ENCODE data around the gene SLC2A3.
"Not testable (repeated sequence)": the region's sequence is repeated elsewhere in the genome, so short reads cannot be mapped to it uniquely, and the experiment has no call there.

The SLC2A3 gene

GRCh38 chr12:7934889-7935492 lies 996 bp downstream of the SLC2A3 start:
- Histone ChIP-seq H3K4me1 (ENCODE audit: low read depth, poor library complexity, severe bottlenecking) (peaks cover 19% of the 10 kb centered on the region), H4K20me1 (ENCODE audit: insufficient read depth) (no peaks in the 10 kb centered on the region), H3K79me2 (ENCODE audit: insufficient read depth, low read depth) (no peaks in the 10 kb centered on the region), H3K4me2 (peak overlapping the region; percentile 91; the same call in 1 of the 2 replicates), H3K36me3 (ENCODE audit: insufficient read depth) (no peaks in the 10 kb centered on the region), H2AFZ (ENCODE audit: low read depth) (no peak overlapping the region), H3K4me3 (IDR thresholded peaks at IDR 0.05; ENCODE audit: insufficient read depth, low read depth, low read length) (no peak overlapping the region), H3K9ac (no peak overlapping the region), H3K27me3 (ENCODE audit: insufficient read depth, low read depth) (no peaks in the 10 kb centered on the region), H3K27ac (no peak overlapping the region)
- TF ChIP-seq CTCF (conservative IDR thresholded peaks at IDR 0.05; ENCODE audit: low read depth, low read length): no peak

- Histone ChIP-seq H3K4me3 (IDR thresholded peaks at IDR 0.05; ENCODE audit: insufficient read depth, low read depth, low read length) (no peak overlapping the region), H3K27ac (no peak overlapping the region), H3K36me3 (ENCODE audit: insufficient read depth) (no peaks in the 10 kb centered on the region), H3K79me2 (ENCODE audit: insufficient read depth, low read depth) (no peaks in the 10 kb centered on the region), H3K4me2 (no peak overlapping the region), H2AFZ (ENCODE audit: low read depth) (no peak overlapping the region), H3K9ac (no peak overlapping the region), H3K27me3 (ENCODE audit: insufficient read depth, low read depth) (no peaks in the 10 kb centered on the region), H3K4me1 (ENCODE audit: low read depth, poor library complexity, severe bottlenecking) (peaks cover 19% of the 10 kb centered on the region), H4K20me1 (ENCODE audit: insufficient read depth) (no peaks in the 10 kb centered on the region)
- no peak for TF ChIP-seq CTCF (conservative IDR thresholded peaks at IDR 0.05; ENCODE audit: low read depth, low read length)
Measured at GRCh38 chr12:7934091-7934888, 1.7 kb downstream of the SLC2A3 start.

GRCh38 chr12:7933255-7933726 lies 2.7 kb downstream of the SLC2A3 start:
- Histone ChIP-seq H3K79me2 (ENCODE audit: insufficient read depth, low read depth) (no peaks in the 10 kb centered on the region), H3K9ac (no peak overlapping the region), H3K27me3 (ENCODE audit: insufficient read depth, low read depth) (no peaks in the 10 kb centered on the region), H4K20me1 (ENCODE audit: insufficient read depth) (no peaks in the 10 kb centered on the region), H3K27ac (no peak overlapping the region), H3K4me3 (IDR thresholded peaks at IDR 0.05; ENCODE audit: insufficient read depth, low read depth, low read length) (no peak overlapping the region), H3K36me3 (ENCODE audit: insufficient read depth) (no peaks in the 10 kb centered on the region), H2AFZ (ENCODE audit: low read depth) (no peak overlapping the region), H3K4me1 (ENCODE audit: low read depth, poor library complexity, severe bottlenecking) (peaks cover 18% of the 10 kb centered on the region), H3K4me2 (no peak overlapping the region)
- TF ChIP-seq CTCF (conservative IDR thresholded peaks at IDR 0.05; ENCODE audit: low read depth, low read length): peak; percentile 55

GRCh38 chr12:7932599-7933240 lies 3.3 kb downstream of the SLC2A3 start:
- not testable (repeated sequence) for H3K27ac ChIP-seq; H4K20me1 ChIP-seq (ENCODE audit: insufficient read depth); H3K4me3 ChIP-seq (IDR thresholded peaks at IDR 0.05; ENCODE audit: insufficient read depth, low read depth, low read length); H3K9ac ChIP-seq; H3K79me2 ChIP-seq (ENCODE audit: insufficient read depth, low read depth); H3K36me3 ChIP-seq (ENCODE audit: insufficient read depth); H3K27me3 ChIP-seq (ENCODE audit: insufficient read depth, low read depth); H3K4me2 ChIP-seq; H2AFZ ChIP-seq (ENCODE audit: low read depth)
- peaks cover 16% of the 10 kb centered on the region for H3K4me1 ChIP-seq (ENCODE audit: low read depth, poor library complexity, severe bottlenecking)

Measured in KMS-11 (cell line).